ENCODE results near the gene SIMC1.
A peak's percentile ranks its signal among the peaks of the same experiment; 100 is the strongest.

The SIMC1 gene

DNA sequence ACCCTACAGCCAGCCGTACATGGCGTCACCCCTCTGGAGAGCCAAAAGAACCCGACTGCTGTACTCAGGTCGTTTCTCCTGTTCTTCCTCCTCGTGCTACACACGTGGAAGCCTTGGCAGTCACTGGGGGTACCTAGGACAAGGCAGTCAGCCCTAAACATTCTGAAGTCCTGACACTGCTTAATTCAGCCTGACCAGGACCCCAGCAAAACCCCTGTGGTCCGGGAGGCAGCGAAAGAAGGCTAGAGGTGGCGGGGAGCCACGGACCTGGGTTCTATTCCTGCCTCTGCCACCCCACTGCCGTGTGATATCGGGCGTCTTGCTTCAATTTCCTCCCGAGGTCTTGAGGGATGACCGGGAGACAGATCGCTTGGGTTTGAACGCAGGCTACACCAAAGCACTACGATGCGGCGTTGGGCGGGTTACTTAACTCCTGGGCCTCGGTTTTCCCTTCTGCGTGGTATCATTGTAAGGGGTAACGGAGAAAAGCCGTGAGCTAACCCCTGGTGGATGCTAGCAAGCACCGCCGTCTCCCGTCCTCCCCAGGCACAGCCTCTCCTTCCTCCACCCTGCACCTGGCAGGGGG, 126.6 kb downstream of the SIMC1 start:
- Histone ChIP-seq H3K27ac (ENCODE audit: low read depth, low read length, poor library complexity, severe bottlenecking) (no peak overlapping the region), H3K79me2 (ENCODE audit: insufficient read depth, low read length) (peaks cover 8% of the 10 kb centered on the region; the same call in 1 of the 2 replicates), H3K4me2 (ENCODE audit: low read length) (peak overlapping the region; percentile 90), H3K4me3 (ENCODE audit: low read depth, low read length, poor library complexity, severe bottlenecking) (peak overlapping the region; percentile 63), H3K9ac (ENCODE audit: low read length) (peak overlapping the region; percentile 68), H3K4me1 (ENCODE audit: insufficient read depth, low read length, severe bottlenecking) (peaks cover 15% of the 10 kb centered on the region), H3F3A (ENCODE audit: insufficient read depth, low read length) (no peaks in the 10 kb centered on the region), H4K20me1 (ENCODE audit: insufficient read depth, low read length) (no peaks in the 10 kb centered on the region), H3K9me2 (ENCODE audit: low read depth, low read length) (no peaks in the 10 kb centered on the region), H3K9me3 (ENCODE audit: low read length) (no peaks in the 10 kb centered on the region), H3K27me3 (ENCODE audit: insufficient read depth, low read length) (no peaks in the 10 kb centered on the region), H2AFZ (ENCODE audit: low read length) (peak overlapping the region; percentile 89; the same call in 1 of the 2 replicates), H3K36me3 (ENCODE audit: insufficient read depth, low read length) (peaks cover under 1% of the 10 kb centered on the region; the same call in 1 of the 2 replicates)
- TF ChIP-seq, protein P1, sequence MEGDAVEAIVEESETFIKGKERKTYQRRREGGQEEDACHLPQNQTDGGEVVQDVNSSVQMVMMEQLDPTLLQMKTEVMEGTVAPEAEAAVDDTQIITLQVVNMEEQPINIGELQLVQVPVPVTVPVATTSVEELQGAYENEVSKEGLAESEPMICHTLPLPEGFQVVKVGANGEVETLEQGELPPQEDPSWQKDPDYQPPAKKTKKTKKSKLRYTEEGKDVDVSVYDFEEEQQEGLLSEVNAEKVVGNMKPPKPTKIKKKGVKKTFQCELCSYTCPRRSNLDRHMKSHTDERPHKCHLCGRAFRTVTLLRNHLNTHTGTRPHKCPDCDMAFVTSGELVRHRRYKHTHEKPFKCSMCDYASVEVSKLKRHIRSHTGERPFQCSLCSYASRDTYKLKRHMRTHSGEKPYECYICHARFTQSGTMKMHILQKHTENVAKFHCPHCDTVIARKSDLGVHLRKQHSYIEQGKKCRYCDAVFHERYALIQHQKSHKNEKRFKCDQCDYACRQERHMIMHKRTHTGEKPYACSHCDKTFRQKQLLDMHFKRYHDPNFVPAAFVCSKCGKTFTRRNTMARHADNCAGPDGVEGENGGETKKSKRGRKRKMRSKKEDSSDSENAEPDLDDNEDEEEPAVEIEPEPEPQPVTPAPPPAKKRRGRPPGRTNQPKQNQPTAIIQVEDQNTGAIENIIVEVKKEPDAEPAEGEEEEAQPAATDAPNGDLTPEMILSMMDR (IDR thresholded peaks at IDR 0.05; ENCODE audit: low read length): no peak
- no peak for TF ChIP-seq EZH2 (IDR thresholded peaks at IDR 0.05; ENCODE audit: borderline replicate concordance, low read length)

DNA sequence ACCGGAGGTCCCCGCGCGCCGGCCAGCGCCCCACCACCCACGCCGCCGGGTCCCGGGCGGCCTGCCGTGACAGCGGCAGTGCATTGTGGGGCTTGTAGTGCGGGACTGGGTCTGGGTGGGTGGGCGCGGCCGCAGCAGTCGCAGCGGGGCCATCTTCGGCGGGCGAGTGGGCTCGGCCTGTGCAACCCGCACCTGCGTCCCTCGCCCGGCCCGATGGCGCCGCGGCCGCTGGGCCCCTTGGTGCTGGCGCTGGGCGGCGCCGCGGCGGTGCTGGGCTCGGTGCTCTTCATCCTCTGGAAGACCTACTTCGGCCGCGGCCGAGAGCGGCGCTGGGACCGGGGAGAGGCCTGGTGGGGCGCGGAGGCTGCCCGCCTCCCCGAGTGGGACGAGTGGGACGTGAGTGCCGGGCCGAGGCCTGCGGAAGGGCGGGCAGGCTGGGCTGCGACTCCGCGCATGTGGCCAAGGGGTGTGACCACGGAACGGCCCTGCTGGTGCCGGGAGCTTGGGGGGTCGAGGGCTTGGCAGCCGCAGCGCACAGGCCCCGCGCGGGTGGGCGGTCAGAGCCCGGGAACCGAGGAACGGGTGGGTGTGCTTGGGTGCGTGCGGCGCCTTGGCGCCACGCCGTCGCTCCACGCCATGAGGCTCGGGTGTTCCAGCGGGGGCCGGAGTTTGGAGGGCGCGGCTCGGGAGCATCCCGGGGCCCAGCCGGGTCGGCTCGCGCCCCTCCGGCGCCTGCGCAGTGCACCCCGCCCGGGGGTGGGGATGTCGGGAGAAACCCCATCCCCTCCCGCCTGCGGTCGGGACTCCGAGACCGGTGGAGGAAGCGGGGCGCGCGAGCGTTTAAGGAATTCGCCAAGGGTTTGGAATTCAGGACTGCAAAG, 127.4 kb downstream of the SIMC1 start, which contains the start of gene ARL10:
TSS of gene ARL10 (plus strand) at position 137 of the 881 bp plus-strand sequence. CDS start at position 214, 77 bp downstream.
- no peaks in the 10 kb centered on the region for H3F3A ChIP-seq (ENCODE audit: insufficient read depth, low read length)
- TF ChIP-seq, protein P1 (IDR thresholded peaks at IDR 0.05; ENCODE audit: low read length): no peak
- TF ChIP-seq EZH2 (IDR thresholded peaks at IDR 0.05; ENCODE audit: borderline replicate concordance, low read length): no peak
- H3K9me2 ChIP-seq (ENCODE audit: low read depth, low read length): no peaks in the 10 kb centered on the region
- peaks cover 7% of the 10 kb centered on the region; the same call in 1 of the 2 replicates for H3K79me2 ChIP-seq (ENCODE audit: insufficient read depth, low read length)
- H4K20me1 ChIP-seq (ENCODE audit: insufficient read depth, low read length): no peaks in the 10 kb centered on the region
- H3K27ac ChIP-seq (ENCODE audit: low read depth, low read length, poor library complexity, severe bottlenecking): no peak within 1 kb of the TSS
- H3K27me3 ChIP-seq (ENCODE audit: insufficient read depth, low read length): no peaks in the 10 kb centered on the region
- H3K4me2 ChIP-seq (ENCODE audit: low read length): peak within 1 kb of the TSS; percentile 90
- H3K36me3 ChIP-seq (ENCODE audit: insufficient read depth, low read length): no peaks in the 10 kb centered on the region
- H2AFZ ChIP-seq (ENCODE audit: low read length): peak within 1 kb of the TSS; percentile 89; the same call in 1 of the 2 replicates
- H3K4me1 ChIP-seq (ENCODE audit: insufficient read depth, low read length, severe bottlenecking): peaks cover 15% of the 10 kb centered on the region
- H3K9me3 ChIP-seq (ENCODE audit: low read length): no peaks in the 10 kb centered on the region
- peak within 1 kb of the TSS; percentile 68 for H3K9ac ChIP-seq (ENCODE audit: low read length)
- peak within 1 kb of the TSS; percentile 63 for H3K4me3 ChIP-seq (ENCODE audit: low read depth, low read length, poor library complexity, severe bottlenecking)

DNA sequence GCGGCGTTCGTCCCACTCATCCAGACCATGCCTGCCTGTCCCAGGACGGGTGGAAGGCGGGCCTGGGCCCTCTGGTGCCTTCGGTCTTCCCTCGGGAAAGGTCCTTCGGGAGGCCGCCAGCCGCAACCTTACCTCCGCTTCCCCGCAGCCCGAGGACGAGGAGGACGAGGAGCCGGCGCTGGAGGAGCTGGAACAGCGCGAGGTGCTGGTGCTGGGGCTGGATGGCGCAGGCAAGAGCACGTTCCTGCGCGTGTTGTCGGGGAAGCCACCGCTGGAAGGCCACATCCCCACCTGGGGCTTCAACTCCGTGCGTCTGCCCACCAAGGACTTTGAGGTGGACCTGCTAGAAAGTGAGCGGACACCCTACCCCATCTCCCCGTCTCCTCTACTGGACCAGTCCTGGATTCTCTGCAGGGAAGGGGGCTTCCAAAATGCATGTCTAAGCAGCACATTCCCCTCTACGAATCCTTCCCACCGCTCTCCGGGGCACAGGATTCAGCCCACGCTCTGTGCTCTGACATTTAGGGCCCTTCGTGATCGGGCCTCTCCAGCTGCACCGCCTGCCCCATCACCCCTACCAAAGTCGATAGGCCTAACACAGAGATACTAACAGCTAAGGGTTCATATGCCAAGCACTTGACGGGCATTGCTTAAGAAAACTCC, 128.1 kb downstream of the SIMC1 start:
- no peaks in the 10 kb centered on the region for H3K9me3 ChIP-seq (ENCODE audit: low read length)
- H3K9me2 ChIP-seq (ENCODE audit: low read depth, low read length): no peaks in the 10 kb centered on the region
- H3K4me3 ChIP-seq (ENCODE audit: low read depth, low read length, poor library complexity, severe bottlenecking): peak overlapping the region; percentile 63
- TF ChIP-seq EZH2 (IDR thresholded peaks at IDR 0.05; ENCODE audit: borderline replicate concordance, low read length): no peak
- TF ChIP-seq, protein P1 (IDR thresholded peaks at IDR 0.05; ENCODE audit: low read length): no peak
- no peak overlapping the region for H3K27ac ChIP-seq (ENCODE audit: low read depth, low read length, poor library complexity, severe bottlenecking)
- peak overlapping the region; percentile 90 for H3K4me2 ChIP-seq (ENCODE audit: low read length)
- no peaks in the 10 kb centered on the region for H3K36me3 ChIP-seq (ENCODE audit: insufficient read depth, low read length)
- H3F3A ChIP-seq (ENCODE audit: insufficient read depth, low read length): no peaks in the 10 kb centered on the region
- H3K79me2 ChIP-seq (ENCODE audit: insufficient read depth, low read length): no peaks in the 10 kb centered on the region
- no peaks in the 10 kb centered on the region for H4K20me1 ChIP-seq (ENCODE audit: insufficient read depth, low read length)
- H3K4me1 ChIP-seq (ENCODE audit: insufficient read depth, low read length, severe bottlenecking): peaks cover 15% of the 10 kb centered on the region
- no peak overlapping the region for H2AFZ ChIP-seq (ENCODE audit: low read length)
- no peaks in the 10 kb centered on the region for H3K27me3 ChIP-seq (ENCODE audit: insufficient read depth, low read length)
- H3K9ac ChIP-seq (ENCODE audit: low read length): no peak overlapping the region; the same call in 1 of the 2 replicates
